Measurements from ENCODE around the gene DCTN3. TPM values are rescaled to one million over a fixed set of nuclear protein-coding genes. Genes with fewer than 3 reads are reported as not detected.
A peak's percentile ranks its signal among the peaks of the same experiment; 100 is the strongest.

DCTN3 gene
- total RNA-seq, 3 donors from 2014 or later (not counting 1 experiment from before 2014, with no cell fraction given): 135 to 171 (median 147) TPM

DNA sequence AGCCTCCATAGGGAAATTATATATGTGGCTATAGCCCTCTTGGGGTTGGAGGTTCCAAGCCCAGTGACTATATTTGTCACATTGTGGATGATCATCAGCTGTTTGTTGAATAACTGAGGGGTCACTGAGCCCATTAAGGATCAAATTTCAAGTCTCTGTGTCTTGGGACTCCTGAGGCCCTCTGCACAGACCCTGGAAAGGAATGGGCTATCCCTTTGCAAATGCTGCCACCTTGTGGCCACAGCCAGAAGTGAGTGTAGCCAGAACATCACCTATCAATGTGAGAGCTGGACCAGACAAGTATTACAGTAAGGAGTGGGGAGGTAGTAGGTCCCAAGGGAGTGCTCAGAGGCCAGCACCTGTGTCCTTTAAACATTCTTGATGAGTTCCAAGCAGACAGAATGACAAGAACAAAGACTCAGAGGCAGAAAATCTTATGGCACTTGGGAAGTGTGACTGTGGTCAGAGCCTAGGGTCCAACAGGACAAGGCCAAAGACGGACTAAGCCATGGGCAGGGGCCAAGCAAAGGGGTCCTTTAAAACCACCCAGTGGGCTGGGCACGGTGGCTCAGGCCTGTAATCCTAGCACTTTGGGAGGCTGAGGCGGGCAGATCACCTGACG, 16.6 kb downstream of the DCTN3 start:
- H3K4me3 ChIP-seq (ENCODE audit: low read length): no peak overlapping the region
- H3K27ac Mint-ChIP-seq: no peak overlapping the region
- peak; percentile 82 to 99 (median 95) for ATAC-seq
- H3K27ac ChIP-seq (ENCODE audit: low read length): no peak overlapping the region
- H3K27me3 ChIP-seq (ENCODE audit: control insufficient read depth, insufficient read depth, low read length): no peaks in the 10 kb centered on the region
- no peak overlapping the region for H3K4me3 Mint-ChIP-seq
- DNase-seq: peak; percentile 76 to 88
- whole genome bisulfite sequencing (ENCODE audit: insufficient coverage): 54% methylated on average over 3 of the region's 4 CpGs
- H3K4me1 ChIP-seq (ENCODE audit: control insufficient read depth, insufficient read depth, low read length): no peaks in the 10 kb centered on the region
- no peaks in the 10 kb centered on the region for H3K9me3 Mint-ChIP-seq
- peaks cover 0 to 6% of the 10 kb centered on the region in 2 donors for H3K27me3 Mint-ChIP-seq (ENCODE audit: low read depth in 2 of 2)
- intact Hi-C loops (cut with micrococcal nuclease): loop anchor here (1.0 to 5.0 kb wide), 2 partner anchors 34 to 199 kb away; partner anchors contain the start of gene SIGMAR1
- no peaks in the 10 kb centered on the region for H3K9me3 ChIP-seq (ENCODE audit: control insufficient read depth, insufficient read depth, low read length)
- TF ChIP-seq CTCF (IDR thresholded peaks at IDR 0.05): peak; percentile 88
- no peaks in the 10 kb centered on the region for H3K36me3 Mint-ChIP-seq
- no peaks in the 10 kb centered on the region for H3K36me3 ChIP-seq (ENCODE audit: control insufficient read depth, insufficient read depth, low read length)
- no peaks in the 10 kb centered on the region for H3K4me1 Mint-ChIP-seq

DNA sequence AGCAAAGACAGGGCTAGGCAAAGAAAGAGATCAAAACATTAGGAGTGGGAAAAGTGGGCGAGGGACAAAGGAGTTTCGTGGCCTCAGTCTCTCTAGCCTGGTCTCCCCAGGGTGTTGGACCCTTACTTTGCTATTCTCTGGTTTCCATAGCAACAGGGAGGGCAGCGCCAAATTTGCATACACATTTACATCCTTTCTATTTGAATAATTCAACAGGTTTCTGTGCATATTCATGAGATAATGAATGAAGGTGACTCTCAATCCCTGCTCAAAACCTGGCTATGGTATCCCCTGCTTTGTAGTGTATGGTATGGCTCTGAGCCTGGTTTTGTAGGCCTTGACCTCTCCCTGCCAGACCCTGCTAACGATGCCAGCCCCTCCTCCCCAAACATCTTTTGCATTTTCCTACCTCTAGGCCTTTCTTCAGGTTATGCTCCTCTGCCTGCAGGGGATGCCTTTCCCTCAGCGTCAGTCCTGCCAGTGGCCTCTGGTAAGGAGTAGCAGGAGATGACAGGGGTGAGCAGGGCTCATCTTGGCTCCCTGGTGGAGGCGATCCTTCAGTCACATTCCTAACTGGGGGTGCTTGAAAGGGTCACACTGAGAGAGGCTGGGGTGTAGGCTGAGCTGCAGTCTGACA, 18.2 kb downstream of the DCTN3 start:
- H3K27me3 ChIP-seq (ENCODE audit: control insufficient read depth, insufficient read depth, low read length): no peaks in the 10 kb centered on the region
- WGBS (ENCODE audit: insufficient coverage): 79% methylated on average over 5 of the region's 6 CpGs
- no peaks in the 10 kb centered on the region for H3K9me3 Mint-ChIP-seq
- no peak for TF ChIP-seq CTCF (IDR thresholded peaks at IDR 0.05)
- H3K36me3 ChIP-seq (ENCODE audit: control insufficient read depth, insufficient read depth, low read length): no peaks in the 10 kb centered on the region
- no peak overlapping the region for H3K27ac Mint-ChIP-seq
- H3K9me3 ChIP-seq (ENCODE audit: control insufficient read depth, insufficient read depth, low read length): no peaks in the 10 kb centered on the region
- DNase-seq: no peak
- no peak overlapping the region for H3K27ac ChIP-seq (ENCODE audit: low read length)
- intact Hi-C loops (cut with micrococcal nuclease): loop anchor here (5.0 kb wide), 1 partner anchor 35 kb away; the partner anchor contains the start of gene SIGMAR1
- ATAC-seq: no peak
- H3K4me1 Mint-ChIP-seq: no peaks in the 10 kb centered on the region
- H3K4me3 ChIP-seq (ENCODE audit: low read length): no peak overlapping the region
- H3K27me3 Mint-ChIP-seq (ENCODE audit: low read depth in 2 of 2): peaks cover 0 to 10% of the 10 kb centered on the region in 2 donors
- no peak overlapping the region for H3K4me3 Mint-ChIP-seq
- no peaks in the 10 kb centered on the region for H3K36me3 Mint-ChIP-seq
- H3K4me1 ChIP-seq (ENCODE audit: control insufficient read depth, insufficient read depth, low read length): no peaks in the 10 kb centered on the region

DNA sequence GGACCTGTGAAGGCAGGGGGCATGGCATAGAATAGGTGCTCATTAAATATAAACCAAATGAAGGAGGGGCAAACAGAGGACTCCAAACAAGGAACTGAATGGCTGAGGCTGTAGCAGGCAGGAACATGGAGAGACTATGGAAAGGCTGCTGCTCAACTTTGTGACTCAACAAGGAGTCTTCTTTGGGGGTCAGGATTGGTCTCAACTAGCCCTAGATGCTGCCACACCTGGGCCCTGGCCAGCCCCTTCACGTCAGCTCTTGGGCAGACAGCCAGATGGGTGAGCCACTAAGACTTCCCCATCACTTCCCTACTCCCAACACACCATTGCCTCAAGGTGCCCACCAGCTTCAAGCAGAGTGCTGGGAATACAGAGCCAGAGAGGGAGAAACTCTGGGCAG, 19.4 kb downstream of the DCTN3 start:
- Mint-ChIP-seq H3K27ac (no peak overlapping the region), H3K36me3 (no peaks in the 10 kb centered on the region), H3K9me3 (no peaks in the 10 kb centered on the region), H3K27me3 (ENCODE audit: low read depth in 2 of 2) (peaks cover 8 to 18% of the 10 kb centered on the region in 2 donors), H3K4me1 (no peaks in the 10 kb centered on the region), H3K4me3 (no peak overlapping the region)
- WGBS (ENCODE audit: insufficient coverage): 18% methylated on average over 1 of the region's 1 CpG
- ATAC-seq (no peak), DNase-seq (no peak)
- Histone ChIP-seq H3K4me3 (ENCODE audit: low read length) (no peak overlapping the region), H3K27me3 (ENCODE audit: control insufficient read depth, insufficient read depth, low read length) (no peaks in the 10 kb centered on the region), H3K36me3 (ENCODE audit: control insufficient read depth, insufficient read depth, low read length) (no peaks in the 10 kb centered on the region), H3K27ac (ENCODE audit: low read length) (no peak overlapping the region), H3K9me3 (ENCODE audit: control insufficient read depth, insufficient read depth, low read length) (no peaks in the 10 kb centered on the region), H3K4me1 (ENCODE audit: control insufficient read depth, insufficient read depth, low read length) (no peaks in the 10 kb centered on the region)
- intact Hi-C loops (cut with micrococcal nuclease): loop anchor here (5.0 kb wide), 1 partner anchor 36 kb away; the partner anchor contains the start of gene SIGMAR1
- no peak for TF ChIP-seq CTCF (IDR thresholded peaks at IDR 0.05)

Data from natural killer cell (primary cell).